Muscle layer of duodenum (tissue), 2 donors: ENCODE measurements around the gene AGO4.
A peak's percentile ranks its signal among the peaks of the same experiment; 100 is the strongest.
"Not testable (repeated sequence)": the region's sequence is repeated elsewhere in the genome, so short reads cannot be mapped to it uniquely, and the experiment has no call there.

ENCODE experiments used
- H3K27ac ChIP-seq: one replicate; pipeline ENCODE4 v1.7.0; 2013; ENCODE audit warnings: mild to moderate bottlenecking, low read length
- H3K27me3 ChIP-seq: one replicate; pipeline ENCODE4 v1.7.0; 2013; ENCODE audit warnings: low read depth, mild to moderate bottlenecking, control low read depth, low read length
- H3K36me3 ChIP-seq, 2 donors: one replicate each; pipeline ENCODE4 v1.7.0; 2013; ENCODE audit warnings: low read length in 2 of 2, control low read depth in 1 of 2, mild to moderate bottlenecking in 1 of 2; ENCODE audit not compliant: insufficient read depth in 2 of 2, control insufficient read depth in 1 of 2
- H3K4me1 ChIP-seq, 2 donors: one replicate each; pipeline ENCODE4 v1.7.0; 2013; ENCODE audit warnings: low read length in 2 of 2, mild to moderate bottlenecking in 2 of 2, control low read depth in 1 of 2, moderate library complexity in 1 of 2; ENCODE audit not compliant: insufficient read depth in 2 of 2, control insufficient read depth in 1 of 2
- H3K4me3 ChIP-seq, 2 donors: one replicate each; pipeline ENCODE4 v1.7.0; 2013; ENCODE audit warnings: low read length in 2 of 2, low read depth in 1 of 2, mild to moderate bottlenecking in 1 of 2
- H3K9me3 ChIP-seq, 2 donors: one replicate each; pipeline ENCODE4 v1.7.0; 2013; ENCODE audit warnings: low read length in 2 of 2, control low read depth in 1 of 2, mild to moderate bottlenecking in 1 of 2; ENCODE audit not compliant: control insufficient read depth in 1 of 2
- donor health status: healthy.

Gene AGO4

GRCh38 chr1:35807614-35808449 is at the start of gene AGO4:
Gene AGO4 (plus strand): TSS chr1:35808016. CDS start chr1:35808417, 401 bp downstream.
- H3K27me3 ChIP-seq = no peaks in the 10 kb centered on the region
- no peaks in the 10 kb centered on the region for H3K36me3 ChIP-seq
- H3K27ac ChIP-seq = peak within 1 kb of the TSS; percentile 79
- peak within 1 kb of the TSS; percentile 74 to 91 for H3K4me3 ChIP-seq
- H3K4me1 ChIP-seq = peaks cover 10 to 16% of the 10 kb centered on the region in 2 donors
- no peaks in the 10 kb centered on the region for H3K9me3 ChIP-seq

- Histone ChIP-seq H3K4me3 (no peak overlapping the region), H3K36me3 (no peaks in the 10 kb centered on the region), H3K27ac (no peak overlapping the region)
Observed at GRCh38 chr1:35762141-35762540, 45.7 kb upstream of the AGO4 start.

GRCh38 chr1:35763201-35763600 is 44.6 kb upstream of the AGO4 start:
- Histone ChIP-seq H3K4me1 (no peaks in the 10 kb centered on the region), H3K27ac (no peak overlapping the region), H3K9me3 (no peaks in the 10 kb centered on the region), H3K27me3 (no peaks in the 10 kb centered on the region), H3K36me3 (no peaks in the 10 kb centered on the region), H3K4me3 (no peak overlapping the region)

More at GRCh38 chr1:35762141-35762540, 45.7 kb upstream of the AGO4 start:
- H3K27me3 ChIP-seq = no peaks in the 10 kb centered on the region
- no peaks in the 10 kb centered on the region for H3K9me3 ChIP-seq
- H3K4me1 ChIP-seq = no peaks in the 10 kb centered on the region

GRCh38 chr1:35764283-35764682 is 43.5 kb upstream of the AGO4 start:
- Histone ChIP-seq H3K4me3 (no peak overlapping the region), H3K9me3 (no peaks in the 10 kb centered on the region), H3K27ac (no peak overlapping the region)

GRCh38 chr1:35768350-35769187 is 39.2 kb upstream of the AGO4 start:
- no peaks in the 10 kb centered on the region for H3K9me3 ChIP-seq
- peak overlapping the region; percentile 75 to 99 for H3K4me3 ChIP-seq
- no peak overlapping the region for H3K27ac ChIP-seq
- no peaks in the 10 kb centered on the region for H3K4me1 ChIP-seq
- H3K36me3 ChIP-seq = no peaks in the 10 kb centered on the region
- H3K27me3 ChIP-seq = no peaks in the 10 kb centered on the region

More at GRCh38 chr1:35764283-35764682, 43.5 kb upstream of the AGO4 start:
- Histone ChIP-seq H3K27me3 (no peaks in the 10 kb centered on the region), H3K36me3 (no peaks in the 10 kb centered on the region), H3K4me1 (no peaks in the 10 kb centered on the region)

- Histone ChIP-seq H3K4me3 (peak overlapping the region; percentile 75 to 99), H3K27me3 (no peaks in the 10 kb centered on the region), H3K27ac (no peak overlapping the region), H3K36me3 (no peaks in the 10 kb centered on the region), H3K4me1 (no peaks in the 10 kb centered on the region), H3K9me3 (no peaks in the 10 kb centered on the region)
Observed at GRCh38 chr1:35769188-35769758, 38.5 kb upstream of the AGO4 start.

GRCh38 chr1:35773711-35774110 is 34.1 kb upstream of the AGO4 start:
- H3K4me3 ChIP-seq = no peak overlapping the region
- H3K36me3 ChIP-seq = no peaks in the 10 kb centered on the region
- no peak overlapping the region for H3K27ac ChIP-seq
- H3K9me3 ChIP-seq = no peaks in the 10 kb centered on the region
- no peaks in the 10 kb centered on the region for H3K27me3 ChIP-seq
- H3K4me1 ChIP-seq = peaks cover 0 to 4% of the 10 kb centered on the region in 2 donors

- not testable (repeated sequence) for H3K9me3 ChIP-seq, H3K4me1 ChIP-seq, H3K27ac ChIP-seq, H3K36me3 ChIP-seq, H3K27me3 ChIP-seq, H3K4me3 ChIP-seq
Observed at GRCh38 chr1:35776172-35776571, 31.6 kb upstream of the AGO4 start.

GRCh38 chr1:35777109-35777508 is 30.7 kb upstream of the AGO4 start:
- peaks cover 0 to 4% of the 10 kb centered on the region in 2 donors for H3K4me1 ChIP-seq
- no peak overlapping the region for H3K4me3 ChIP-seq
- no peak overlapping the region for H3K27ac ChIP-seq
- H3K27me3 ChIP-seq = no peaks in the 10 kb centered on the region
- no peaks in the 10 kb centered on the region for H3K36me3 ChIP-seq
- H3K9me3 ChIP-seq = no peaks in the 10 kb centered on the region

- Histone ChIP-seq H3K9me3 (no peaks in the 10 kb centered on the region), H3K36me3 (no peaks in the 10 kb centered on the region), H3K4me3 (no peak overlapping the region), H3K27me3 (no peaks in the 10 kb centered on the region), H3K4me1 (no peaks in the 10 kb centered on the region), H3K27ac (no peak overlapping the region)
Observed at GRCh38 chr1:35783055-35783583, 24.7 kb upstream of the AGO4 start.

- H3K4me3 ChIP-seq, H3K9me3 ChIP-seq, H3K4me1 ChIP-seq, H3K27ac ChIP-seq, H3K27me3 ChIP-seq, H3K36me3 ChIP-seq: not testable (repeated sequence)
Observed at GRCh38 chr1:35784364-35784763, 23.5 kb upstream of the AGO4 start.
